ENCODE results near the gene ZNF496. TPM values are rescaled to one million over a fixed set of nuclear protein-coding genes. Genes with fewer than 3 reads are reported as not detected.
A peak's percentile ranks its signal among the peaks of the same experiment; 100 is the strongest.
"Not testable (repeated sequence)": the region's sequence is repeated elsewhere in the genome, so short reads cannot be mapped to it uniquely, and the experiment has no call there.

The ZNF496 gene
- total RNA-seq, 1 experiment from 2014 or later, result 67.2 TPM

DNA sequence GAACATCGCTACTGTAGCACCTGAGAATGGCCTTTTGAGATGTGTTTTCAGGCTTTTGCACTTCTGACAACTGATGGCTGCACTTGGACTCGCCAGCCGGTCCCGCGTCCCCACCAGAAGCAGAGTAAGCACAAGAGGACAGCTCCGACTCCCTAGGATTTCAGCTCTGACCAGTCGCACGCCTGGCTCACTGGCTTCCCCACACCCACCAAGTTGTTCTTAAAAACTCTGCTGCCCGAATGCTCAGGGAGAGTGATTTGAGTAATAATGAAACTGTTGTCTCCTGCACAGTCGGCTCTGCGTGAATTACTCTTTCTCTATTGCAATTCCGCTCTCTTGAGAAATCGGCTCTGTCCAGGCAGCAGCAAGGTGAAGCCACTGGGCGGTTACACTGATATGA, 44.1 kb upstream of the ZNF496 start:
- Mint-ChIP-seq H3K27me3 (ENCODE audit: insufficient read depth, unreplicated experiment) (no peaks in the 10 kb centered on the region), H3K36me3 (ENCODE audit: insufficient read depth, unreplicated experiment) (no peaks in the 10 kb centered on the region), H3K27ac (ENCODE audit: low read depth, unreplicated experiment) (no peak overlapping the region), H3K9me3 (ENCODE audit: unreplicated experiment) (peaks cover 10% of the 10 kb centered on the region), H3K4me3 (ENCODE audit: unreplicated experiment) (no peak overlapping the region), H3K4me1 (ENCODE audit: insufficient read depth, unreplicated experiment) (peaks cover 5% of the 10 kb centered on the region)
- intact Hi-C loops (cut with micrococcal nuclease), result no loop called here
- no TSS peak for BruUV-seq (replicated peaks)
- POLR2A ChIA-PET, result no interaction called here
- CTCF ChIA-PET, result interaction anchor here (4.4 kb wide), 2 partner anchors 10 to 112 kb away, joined by 143 to 203 read pairs; no protein-coding TSS in a partner anchor
- TF ChIP-seq CTCF (IDR thresholded peaks at IDR 0.05; ENCODE audit: unreplicated experiment), result no peak
- DNase-seq (ENCODE audit: unreplicated experiment), result no peak

- DNase-seq (ENCODE audit: unreplicated experiment); intact Hi-C loops (cut with micrococcal nuclease); H3K27ac Mint-ChIP-seq (ENCODE audit: low read depth, unreplicated experiment); BruUV-seq (replicated peaks); H3K9me3 Mint-ChIP-seq (ENCODE audit: unreplicated experiment); H3K27me3 Mint-ChIP-seq (ENCODE audit: insufficient read depth, unreplicated experiment); H3K4me3 Mint-ChIP-seq (ENCODE audit: unreplicated experiment); H3K4me1 Mint-ChIP-seq (ENCODE audit: insufficient read depth, unreplicated experiment); H3K36me3 Mint-ChIP-seq (ENCODE audit: insufficient read depth, unreplicated experiment): not testable (repeated sequence)
- CTCF ChIA-PET, result interaction anchor here (0.6 to 4.4 kb wide), 23 partner anchors 11 to 877 kb away, joined by 3 to 203 read pairs (median 3); no protein-coding TSS in a partner anchor
- POLR2A ChIA-PET, result interaction anchor here (0.6 kb wide), 2 partner anchors 10 to 484 kb away, joined by 3 read pairs; no protein-coding TSS in a partner anchor
These were observed 43.1 kb upstream of the ZNF496 start for GRCh38 chr1:247374651-247375334.

DNA sequence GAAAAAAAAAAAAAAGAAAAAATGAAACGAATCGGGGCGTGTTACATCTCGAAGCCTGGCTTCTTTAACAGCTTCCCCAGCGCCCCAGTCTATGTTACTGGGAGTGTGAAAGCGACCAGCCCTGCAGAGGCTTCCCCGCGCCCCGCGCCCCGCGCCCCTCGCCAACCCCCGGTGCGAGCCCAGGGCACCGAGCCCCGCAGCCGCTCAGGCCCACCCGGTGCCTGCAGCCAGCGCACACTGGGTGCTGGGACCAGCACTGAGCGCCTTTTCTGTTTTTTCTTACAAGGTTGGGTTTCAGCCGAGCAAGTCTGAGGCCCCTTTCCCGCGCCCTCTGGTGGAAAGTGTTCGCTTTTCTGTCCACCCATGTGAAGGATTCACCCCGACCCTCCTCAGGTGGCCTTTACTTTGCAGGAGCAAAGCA, 42.1 kb upstream of the ZNF496 start:
- ChIA-PET CTCF (interaction anchor here (0.6 to 4.4 kb wide), 26 partner anchors 11 to 1220 kb away, joined by 3 to 203 read pairs (median 5); partner anchors contain the start of gene SCCPDH), POLR2A (no interaction called here)
- H3K27ac Mint-ChIP-seq (ENCODE audit: low read depth, unreplicated experiment), result no peak overlapping the region
- peaks cover 5% of the 10 kb centered on the region for H3K4me1 Mint-ChIP-seq (ENCODE audit: insufficient read depth, unreplicated experiment)
- peak; percentile 44 for TF ChIP-seq CTCF (IDR thresholded peaks at IDR 0.05; ENCODE audit: unreplicated experiment)
- no peaks in the 10 kb centered on the region for H3K36me3 Mint-ChIP-seq (ENCODE audit: insufficient read depth, unreplicated experiment)
- H3K27me3 Mint-ChIP-seq (ENCODE audit: insufficient read depth, unreplicated experiment), result no peaks in the 10 kb centered on the region
- peak overlapping the region; percentile 3 for H3K4me3 Mint-ChIP-seq (ENCODE audit: unreplicated experiment)
- intact Hi-C loops (cut with micrococcal nuclease), result no loop called here
- H3K9me3 Mint-ChIP-seq (ENCODE audit: unreplicated experiment), result no peaks in the 10 kb centered on the region
- peak; percentile 70 for DNase-seq (ENCODE audit: unreplicated experiment)
- BruUV-seq (replicated peaks), result no TSS peak

GRCh38 chr1:247371801-247372259, 40.2 kb upstream of the ZNF496 start:
- no TSS peak for BruUV-seq (replicated peaks)
- no peaks in the 10 kb centered on the region for H3K9me3 Mint-ChIP-seq (ENCODE audit: unreplicated experiment)
- TF ChIP-seq CTCF (IDR thresholded peaks at IDR 0.05; ENCODE audit: unreplicated experiment), result no peak
- ChIA-PET CTCF (interaction anchor here (0.7 to 4.4 kb wide), 25 partner anchors 9 to 627 kb away, joined by 3 to 203 read pairs (median 7); no protein-coding TSS in a partner anchor), POLR2A (interaction anchor here (1.2 to 1.4 kb wide), 4 partner anchors 12 to 117 kb away, joined by 5 to 9 read pairs (median 7); no protein-coding TSS in a partner anchor)
- no peak overlapping the region for H3K27ac Mint-ChIP-seq (ENCODE audit: low read depth, unreplicated experiment)
- DNase-seq (ENCODE audit: unreplicated experiment), result no peak
- no peaks in the 10 kb centered on the region for H3K36me3 Mint-ChIP-seq (ENCODE audit: insufficient read depth, unreplicated experiment)
- no peaks in the 10 kb centered on the region for H3K27me3 Mint-ChIP-seq (ENCODE audit: insufficient read depth, unreplicated experiment)
- no peaks in the 10 kb centered on the region for H3K4me1 Mint-ChIP-seq (ENCODE audit: insufficient read depth, unreplicated experiment)
- no peak overlapping the region for H3K4me3 Mint-ChIP-seq (ENCODE audit: unreplicated experiment)
- intact Hi-C loops (cut with micrococcal nuclease), result loop anchor here (1.0 kb wide), 2 partner anchors 115 to 204 kb away; no protein-coding TSS in a partner anchor

Measured in MCF 10A (cell line).